ENCODE data around the gene LEF1. TPM values are rescaled to one million over a fixed set of nuclear protein-coding genes. Genes with fewer than 3 reads are reported as not detected.

LEF1 gene
- total RNA-seq, 1 donor from 2014 or later = 1.1 TPM

- Mint-ChIP-seq H3K36me3 (ENCODE audit: low read depth) (no peaks in the 10 kb centered on the region), H3K4me3 (no peak overlapping the region), H3K27me3 (peaks cover under 1% of the 10 kb centered on the region), H3K4me1 (no peaks in the 10 kb centered on the region), H3K9me3 (no peaks in the 10 kb centered on the region), H3K27ac (no peak overlapping the region)
- CTCF ChIA-PET = interaction anchor here (0.6 to 0.9 kb wide), 2 partner anchors 118 to 162 kb away, joined by 3 read pairs; no protein-coding TSS in a partner anchor
- ATAC-seq (ENCODE audit: low read depth) (no peak), DNase-seq (no peak)
- TF ChIP-seq CTCF (IDR thresholded peaks at IDR 0.05) = no peak
- POLR2A ChIA-PET = no interaction called here
- intact Hi-C loops (cut with micrococcal nuclease) = loop anchor here (1.0 kb wide), 1 partner anchor 163 kb away; no protein-coding TSS in a partner anchor
Measured at GRCh38 chr4:108181704-108182103, 13.0 kb upstream of the LEF1 start.

GRCh38 chr4:108180513-108180912 is 11.8 kb upstream of the LEF1 start:
- ChIA-PET POLR2A (no interaction called here), CTCF (no interaction called here)

GRCh38 chr4:108175966-108176365 is 7.2 kb upstream of the LEF1 start:
- intact Hi-C loops (cut with micrococcal nuclease) = no loop called here
- Mint-ChIP-seq H3K9me3 (no peaks in the 10 kb centered on the region), H3K27me3 (peaks cover 28% of the 10 kb centered on the region), H3K4me1 (peaks cover 19% of the 10 kb centered on the region), H3K36me3 (ENCODE audit: low read depth) (no peaks in the 10 kb centered on the region), H3K4me3 (no peak overlapping the region), H3K27ac (no peak overlapping the region)
- CTCF ChIA-PET = no interaction called here
- TF ChIP-seq CTCF (IDR thresholded peaks at IDR 0.05) = no peak
- POLR2A ChIA-PET = no interaction called here
- no peak for ATAC-seq (ENCODE audit: low read depth)
- no peak for DNase-seq

More at GRCh38 chr4:108180513-108180912, 11.8 kb upstream of the LEF1 start:
- Mint-ChIP-seq H3K27ac (no peak overlapping the region), H3K9me3 (no peaks in the 10 kb centered on the region), H3K27me3 (peaks cover 5% of the 10 kb centered on the region), H3K36me3 (ENCODE audit: low read depth) (no peaks in the 10 kb centered on the region), H3K4me3 (no peak overlapping the region), H3K4me1 (no peaks in the 10 kb centered on the region)
- ATAC-seq (ENCODE audit: low read depth) (no peak), DNase-seq (no peak)
- TF ChIP-seq CTCF (IDR thresholded peaks at IDR 0.05) = no peak
- intact Hi-C loops (cut with micrococcal nuclease) = no loop called here

- no peak for DNase-seq
- Mint-ChIP-seq H3K36me3 (ENCODE audit: low read depth) (no peaks in the 10 kb centered on the region), H3K9me3 (no peaks in the 10 kb centered on the region), H3K4me1 (peaks cover 27% of the 10 kb centered on the region), H3K27me3 (peaks cover 39% of the 10 kb centered on the region), H3K4me3 (no peak overlapping the region), H3K27ac (no peak overlapping the region)
- no peak for ATAC-seq (ENCODE audit: low read depth)
- POLR2A ChIA-PET = no interaction called here
- no peak for TF ChIP-seq CTCF (IDR thresholded peaks at IDR 0.05)
- intact Hi-C loops (cut with micrococcal nuclease) = loop anchor here (5.0 kb wide), 2 partner anchors 143 to 397 kb away; no protein-coding TSS in a partner anchor
- CTCF ChIA-PET = no interaction called here
Measured at GRCh38 chr4:108174856-108175255, 6.1 kb upstream of the LEF1 start.

- ATAC-seq (ENCODE audit: low read depth) (no peak), DNase-seq (no peak)
- ChIA-PET POLR2A (interaction anchor here (0.6 kb wide), 1 partner anchor 46 kb away, joined by 3 read pairs; no protein-coding TSS in a partner anchor), CTCF (no interaction called here)
- Mint-ChIP-seq H3K27me3 (peaks cover 48% of the 10 kb centered on the region), H3K36me3 (ENCODE audit: low read depth) (no peaks in the 10 kb centered on the region), H3K9me3 (no peaks in the 10 kb centered on the region), H3K27ac (no peak overlapping the region), H3K4me1 (peaks cover 36% of the 10 kb centered on the region), H3K4me3 (peak overlapping the region; percentile 82)
- intact Hi-C loops (cut with micrococcal nuclease) = loop anchor here (5.0 kb wide), 2 partner anchors 141 to 399 kb away; no protein-coding TSS in a partner anchor
- no peak for TF ChIP-seq CTCF (IDR thresholded peaks at IDR 0.05)
Measured at GRCh38 chr4:108173599-108174057, 4.9 kb upstream of the LEF1 start.
